Endothelial cell (in vitro differentiated cells): Measurements from ENCODE around the gene CDKAL1. TPM values are rescaled to one million over a fixed set of nuclear protein-coding genes. Genes with fewer than 3 reads are reported as not detected.

Source experiments
- DNase-seq: peaks from one replicate; pipeline ENCODE4 v3.0.0; 2021; ENCODE audit warnings: low spot score
- H3K27ac Mint-ChIP-seq: one replicate; pipeline ENCODE4 v1.8.0; 2021; ENCODE audit warnings: mixed read lengths, inconsistent platforms; ENCODE audit not compliant: unreplicated experiment
- H3K27me3 Mint-ChIP-seq: one replicate; pipeline ENCODE4 v1.8.0; 2021; ENCODE audit warnings: mild to moderate bottlenecking, moderate library complexity, mixed read lengths, inconsistent platforms; ENCODE audit not compliant: unreplicated experiment
- H3K36me3 Mint-ChIP-seq: one replicate; pipeline ENCODE4 v1.8.0; 2021; ENCODE audit warnings: mild to moderate bottlenecking, low read depth, mixed read lengths, inconsistent platforms; ENCODE audit not compliant: unreplicated experiment
- H3K4me1 Mint-ChIP-seq: one replicate; pipeline ENCODE4 v1.8.0; 2021; ENCODE audit warnings: mild to moderate bottlenecking, mixed read lengths, inconsistent platforms; ENCODE audit not compliant: unreplicated experiment
- H3K4me3 Mint-ChIP-seq: one replicate; pipeline ENCODE4 v1.8.0; 2021; ENCODE audit warnings: mild to moderate bottlenecking, mixed read lengths, inconsistent platforms; ENCODE audit not compliant: unreplicated experiment
- H3K9me3 Mint-ChIP-seq: one replicate; pipeline ENCODE4 v1.8.0; 2021; ENCODE audit warnings: mixed read lengths, inconsistent platforms; ENCODE audit not compliant: unreplicated experiment
- total RNA-seq: library from RNA; stranded (reverse); fragmentation: NEBNext Ultra II Directional; extraction: Animal tissue kit (Norgen Biotek cat#: 25700); gene quantifications from one replicate; pipeline ENCODE4 v1.2.1, GENCODE V29; 2021; ENCODE audit not compliant: unreplicated experiment
- TF ChIP-seq, protein P1 (sequence below): fragments of 200-600 bp; sonication (generic); IDR thresholded peaks from one replicate; pipeline ENCODE4 v1.5.0; 2021; ENCODE audit warnings: antibody characterized with exemption; ENCODE audit not compliant: unreplicated experiment

Gene CDKAL1
- total RNA-seq, 1 donor from 2014 or later: 43.9 TPM

DNA sequence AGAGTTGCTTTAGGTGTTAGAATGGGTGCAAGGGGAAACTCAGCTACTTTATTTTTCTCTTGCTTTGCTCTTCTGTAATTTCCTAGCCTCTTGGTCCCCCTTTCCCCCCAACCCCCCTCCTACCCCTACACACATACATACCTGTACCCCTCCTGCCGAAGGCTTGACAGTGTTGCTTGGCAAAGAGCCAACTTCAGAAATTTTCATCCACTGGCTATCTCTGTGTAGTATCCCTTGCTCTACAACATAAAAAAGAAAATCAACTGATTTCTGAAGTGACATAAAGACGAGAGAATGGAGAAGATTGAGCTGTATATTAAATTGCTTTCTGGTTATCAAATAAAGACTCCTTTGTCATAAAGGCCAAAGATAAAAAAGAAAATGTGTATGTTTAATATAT lies 561.2 kb downstream of the CDKAL1 start:
- no peak overlapping the region for H3K27ac Mint-ChIP-seq

DNA sequence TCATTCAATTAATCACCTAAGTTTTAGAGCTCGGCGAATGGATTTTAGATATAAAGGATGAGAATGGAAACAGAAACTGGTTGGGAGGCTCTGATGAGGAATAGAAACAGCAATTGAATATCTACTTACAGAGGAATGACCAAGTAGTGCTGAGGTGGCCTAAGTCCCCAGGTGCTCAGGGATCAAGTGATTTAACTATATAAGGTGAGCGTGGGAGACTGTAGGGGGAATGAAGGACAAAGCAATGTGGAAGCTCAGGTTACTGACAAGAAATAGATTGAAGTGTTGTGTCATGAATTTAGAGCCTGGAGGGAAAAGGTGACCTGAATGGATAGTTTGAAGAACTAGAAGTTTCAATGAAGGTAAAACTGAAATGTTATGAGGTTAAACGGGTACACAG lies 563.9 kb downstream of the CDKAL1 start:
- H3K36me3 Mint-ChIP-seq: no peaks in the 10 kb centered on the region
- H3K27ac Mint-ChIP-seq: no peak overlapping the region
- H3K4me3 Mint-ChIP-seq: no peak overlapping the region
- H3K27me3 Mint-ChIP-seq: peaks cover 5% of the 10 kb centered on the region
- no peak for DNase-seq
- H3K9me3 Mint-ChIP-seq: no peaks in the 10 kb centered on the region
- TF ChIP-seq, protein P1, sequence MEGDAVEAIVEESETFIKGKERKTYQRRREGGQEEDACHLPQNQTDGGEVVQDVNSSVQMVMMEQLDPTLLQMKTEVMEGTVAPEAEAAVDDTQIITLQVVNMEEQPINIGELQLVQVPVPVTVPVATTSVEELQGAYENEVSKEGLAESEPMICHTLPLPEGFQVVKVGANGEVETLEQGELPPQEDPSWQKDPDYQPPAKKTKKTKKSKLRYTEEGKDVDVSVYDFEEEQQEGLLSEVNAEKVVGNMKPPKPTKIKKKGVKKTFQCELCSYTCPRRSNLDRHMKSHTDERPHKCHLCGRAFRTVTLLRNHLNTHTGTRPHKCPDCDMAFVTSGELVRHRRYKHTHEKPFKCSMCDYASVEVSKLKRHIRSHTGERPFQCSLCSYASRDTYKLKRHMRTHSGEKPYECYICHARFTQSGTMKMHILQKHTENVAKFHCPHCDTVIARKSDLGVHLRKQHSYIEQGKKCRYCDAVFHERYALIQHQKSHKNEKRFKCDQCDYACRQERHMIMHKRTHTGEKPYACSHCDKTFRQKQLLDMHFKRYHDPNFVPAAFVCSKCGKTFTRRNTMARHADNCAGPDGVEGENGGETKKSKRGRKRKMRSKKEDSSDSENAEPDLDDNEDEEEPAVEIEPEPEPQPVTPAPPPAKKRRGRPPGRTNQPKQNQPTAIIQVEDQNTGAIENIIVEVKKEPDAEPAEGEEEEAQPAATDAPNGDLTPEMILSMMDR: no peak
- H3K4me1 Mint-ChIP-seq: peaks cover 29% of the 10 kb centered on the region

More for the DNA sequence above, 561.2 kb downstream of the CDKAL1 start:
- H3K9me3 Mint-ChIP-seq: no peaks in the 10 kb centered on the region
- no peak overlapping the region for H3K4me3 Mint-ChIP-seq
- peaks cover 3% of the 10 kb centered on the region for H3K27me3 Mint-ChIP-seq
- DNase-seq: no peak
- H3K36me3 Mint-ChIP-seq: no peaks in the 10 kb centered on the region
- H3K4me1 Mint-ChIP-seq: peaks cover 8% of the 10 kb centered on the region
- TF ChIP-seq, protein P1: no peak

DNA sequence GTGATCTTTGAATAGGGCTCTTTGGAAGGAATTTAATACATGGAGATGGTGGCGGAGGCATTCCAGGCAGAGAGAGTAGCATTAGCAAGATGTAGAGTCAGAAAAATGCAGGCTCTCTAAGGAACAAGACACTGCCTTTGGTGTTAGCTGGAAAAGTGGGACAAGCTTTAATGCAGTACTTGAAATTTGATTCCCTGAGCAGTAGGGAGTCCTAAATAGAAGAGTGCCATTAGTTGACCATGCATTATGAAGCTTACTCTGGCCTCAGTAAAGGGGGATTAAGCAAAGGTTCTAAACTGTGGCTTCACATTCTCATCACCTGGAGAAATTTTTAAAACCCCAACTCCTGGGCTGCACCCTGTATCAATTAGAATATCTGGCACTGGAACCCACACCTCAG lies 564.5 kb downstream of the CDKAL1 start:
- Mint-ChIP-seq H3K4me3 (no peak overlapping the region), H3K27ac (no peak overlapping the region), H3K27me3 (peaks cover 5% of the 10 kb centered on the region), H3K36me3 (no peaks in the 10 kb centered on the region), H3K9me3 (no peaks in the 10 kb centered on the region), H3K4me1 (peaks cover 29% of the 10 kb centered on the region)
- DNase-seq: no peak
- TF ChIP-seq, protein P1: no peak

DNA sequence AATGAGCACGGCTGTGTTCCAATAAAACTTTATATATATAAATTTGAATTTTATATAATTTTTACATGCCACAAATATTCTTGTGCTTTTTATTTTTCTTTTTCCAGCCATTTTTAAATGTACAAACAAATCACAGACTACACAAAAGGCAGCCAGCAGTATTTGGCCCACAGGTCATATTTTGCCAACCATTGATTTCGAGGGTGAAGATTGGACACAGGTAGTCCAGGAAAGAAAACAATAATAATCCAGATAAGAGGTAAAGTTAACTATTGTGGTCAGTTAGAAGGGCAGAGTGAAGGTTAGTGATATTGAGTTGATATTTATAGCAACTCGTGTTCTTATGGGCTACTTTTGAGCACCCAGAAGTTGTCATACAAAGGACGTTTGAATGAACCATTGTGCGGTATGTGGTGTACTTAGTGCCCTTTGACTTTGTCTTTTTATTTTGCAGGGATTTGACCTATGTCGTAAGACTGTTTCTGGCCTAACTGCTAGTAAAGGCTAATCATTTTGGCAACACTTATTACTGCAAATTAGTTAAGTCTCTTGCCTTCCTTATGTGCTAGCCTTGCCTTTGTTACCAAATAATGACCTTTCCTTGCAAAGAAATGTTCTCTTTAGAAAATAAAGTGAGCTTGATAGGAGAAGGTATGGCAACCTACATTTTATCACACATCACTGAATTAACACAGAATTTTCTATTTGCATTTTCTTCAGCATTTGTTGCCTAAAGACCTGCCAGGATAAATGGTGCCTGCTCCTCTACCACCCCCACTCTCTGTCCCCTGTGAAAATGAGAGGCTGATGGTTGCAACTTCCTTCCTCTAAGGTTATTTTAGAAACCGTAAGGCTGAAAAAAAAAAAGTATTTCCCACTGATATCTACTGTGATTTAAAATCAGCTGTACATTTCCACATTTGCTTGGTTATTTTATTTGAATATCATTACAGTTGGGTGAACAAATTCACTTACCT lies 565.4 kb downstream of the CDKAL1 start:
- H3K36me3 Mint-ChIP-seq: no peaks in the 10 kb centered on the region
- H3K9me3 Mint-ChIP-seq: no peaks in the 10 kb centered on the region
- H3K27me3 Mint-ChIP-seq: peaks cover 5% of the 10 kb centered on the region
- no peak overlapping the region for H3K27ac Mint-ChIP-seq
- TF ChIP-seq, protein P1: no peak
- no peak overlapping the region for H3K4me3 Mint-ChIP-seq
- no peak for DNase-seq
- peaks cover 29% of the 10 kb centered on the region for H3K4me1 Mint-ChIP-seq

DNA sequence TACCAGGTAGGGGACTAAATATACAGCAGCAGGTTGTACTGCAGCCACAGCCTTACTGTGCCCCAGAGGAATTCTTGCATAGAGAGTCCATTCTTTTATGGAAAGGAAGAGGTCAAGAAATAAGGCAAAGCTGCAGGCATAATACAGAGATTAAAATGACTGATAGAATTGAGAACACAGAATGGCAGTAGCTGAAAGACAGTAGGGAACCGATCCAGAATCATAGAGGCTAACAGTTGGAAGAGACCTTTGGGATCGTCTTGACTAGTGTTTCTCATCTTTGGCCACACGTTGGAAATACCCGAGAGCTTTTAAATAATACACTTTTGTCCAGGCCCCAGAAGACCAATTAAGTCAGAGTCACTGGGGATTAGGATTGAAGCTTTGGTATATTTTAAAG lies 566.7 kb downstream of the CDKAL1 start:
- Mint-ChIP-seq H3K4me1 (peaks cover 29% of the 10 kb centered on the region), H3K4me3 (no peak overlapping the region), H3K9me3 (no peaks in the 10 kb centered on the region), H3K27me3 (peaks cover 5% of the 10 kb centered on the region), H3K27ac (no peak overlapping the region), H3K36me3 (no peaks in the 10 kb centered on the region)
- TF ChIP-seq, protein P1: no peak
- DNase-seq: no peak
